ENCODE results near the gene KIF16B.
"Not testable (repeated sequence)": the region's sequence is repeated elsewhere in the genome, so short reads cannot be mapped to it uniquely, and the experiment has no call there.

KIF16B gene, protein sequence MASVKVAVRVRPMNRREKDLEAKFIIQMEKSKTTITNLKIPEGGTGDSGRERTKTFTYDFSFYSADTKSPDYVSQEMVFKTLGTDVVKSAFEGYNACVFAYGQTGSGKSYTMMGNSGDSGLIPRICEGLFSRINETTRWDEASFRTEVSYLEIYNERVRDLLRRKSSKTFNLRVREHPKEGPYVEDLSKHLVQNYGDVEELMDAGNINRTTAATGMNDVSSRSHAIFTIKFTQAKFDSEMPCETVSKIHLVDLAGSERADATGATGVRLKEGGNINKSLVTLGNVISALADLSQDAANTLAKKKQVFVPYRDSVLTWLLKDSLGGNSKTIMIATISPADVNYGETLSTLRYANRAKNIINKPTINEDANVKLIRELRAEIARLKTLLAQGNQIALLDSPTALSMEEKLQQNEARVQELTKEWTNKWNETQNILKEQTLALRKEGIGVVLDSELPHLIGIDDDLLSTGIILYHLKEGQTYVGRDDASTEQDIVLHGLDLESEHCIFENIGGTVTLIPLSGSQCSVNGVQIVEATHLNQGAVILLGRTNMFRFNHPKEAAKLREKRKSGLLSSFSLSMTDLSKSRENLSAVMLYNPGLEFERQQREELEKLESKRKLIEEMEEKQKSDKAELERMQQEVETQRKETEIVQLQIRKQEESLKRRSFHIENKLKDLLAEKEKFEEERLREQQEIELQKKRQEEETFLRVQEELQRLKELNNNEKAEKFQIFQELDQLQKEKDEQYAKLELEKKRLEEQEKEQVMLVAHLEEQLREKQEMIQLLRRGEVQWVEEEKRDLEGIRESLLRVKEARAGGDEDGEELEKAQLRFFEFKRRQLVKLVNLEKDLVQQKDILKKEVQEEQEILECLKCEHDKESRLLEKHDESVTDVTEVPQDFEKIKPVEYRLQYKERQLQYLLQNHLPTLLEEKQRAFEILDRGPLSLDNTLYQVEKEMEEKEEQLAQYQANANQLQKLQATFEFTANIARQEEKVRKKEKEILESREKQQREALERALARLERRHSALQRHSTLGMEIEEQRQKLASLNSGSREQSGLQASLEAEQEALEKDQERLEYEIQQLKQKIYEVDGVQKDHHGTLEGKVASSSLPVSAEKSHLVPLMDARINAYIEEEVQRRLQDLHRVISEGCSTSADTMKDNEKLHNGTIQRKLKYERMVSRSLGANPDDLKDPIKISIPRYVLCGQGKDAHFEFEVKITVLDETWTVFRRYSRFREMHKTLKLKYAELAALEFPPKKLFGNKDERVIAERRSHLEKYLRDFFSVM (N-terminal part only)

DNA sequence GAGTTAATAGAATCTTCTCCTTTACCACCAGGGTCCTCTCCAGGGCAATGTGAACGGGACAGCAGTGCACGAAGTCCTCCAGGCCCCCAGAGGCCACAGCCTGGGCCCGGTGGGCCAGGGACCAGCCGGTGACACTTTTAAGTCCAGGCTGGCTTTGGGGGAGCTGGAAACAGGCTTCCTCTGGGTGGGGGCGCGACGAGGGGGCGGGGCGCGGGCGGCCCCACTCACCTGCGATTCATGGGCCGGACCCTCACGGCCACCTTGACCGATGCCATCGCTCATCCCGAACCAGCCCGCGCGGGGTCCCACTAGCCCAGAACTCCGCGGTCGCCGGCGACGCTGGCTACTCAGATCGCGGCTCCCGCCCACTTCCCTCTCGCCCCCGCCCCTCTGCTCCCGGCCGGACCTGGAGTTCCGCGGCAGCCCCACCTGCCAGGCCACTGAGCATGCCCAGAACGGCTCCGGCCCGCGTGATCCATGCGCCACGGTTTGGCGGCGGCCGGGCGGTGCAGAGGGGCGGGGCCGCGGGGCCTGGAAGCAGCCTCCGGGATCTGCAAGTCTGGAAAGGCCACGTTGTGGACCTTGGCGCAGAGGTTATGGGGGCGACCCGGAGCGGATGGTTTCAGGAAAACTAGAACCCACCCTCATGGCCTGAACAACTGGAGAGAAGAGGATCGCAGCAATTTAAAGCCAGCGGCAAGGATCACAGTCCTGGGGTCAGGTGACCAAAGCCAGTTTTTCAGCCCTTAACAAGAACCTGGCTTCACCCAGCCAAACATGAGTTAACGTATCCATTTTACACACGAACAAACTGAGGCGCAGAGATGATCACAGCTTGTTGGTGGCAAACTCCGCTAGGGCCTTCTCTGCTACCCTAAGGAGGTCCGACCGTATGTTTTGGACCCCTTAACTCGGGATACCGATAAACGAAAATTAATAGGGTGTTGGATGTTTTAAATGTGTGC, at the start of gene KIF16B:
KIF16B (minus strand) TSS at position 448 of the 965 bp plus-strand sequence; CDS start at position 275, 173 bp downstream.
- peak; percentile 36 to 37 for DNase-seq

DNA sequence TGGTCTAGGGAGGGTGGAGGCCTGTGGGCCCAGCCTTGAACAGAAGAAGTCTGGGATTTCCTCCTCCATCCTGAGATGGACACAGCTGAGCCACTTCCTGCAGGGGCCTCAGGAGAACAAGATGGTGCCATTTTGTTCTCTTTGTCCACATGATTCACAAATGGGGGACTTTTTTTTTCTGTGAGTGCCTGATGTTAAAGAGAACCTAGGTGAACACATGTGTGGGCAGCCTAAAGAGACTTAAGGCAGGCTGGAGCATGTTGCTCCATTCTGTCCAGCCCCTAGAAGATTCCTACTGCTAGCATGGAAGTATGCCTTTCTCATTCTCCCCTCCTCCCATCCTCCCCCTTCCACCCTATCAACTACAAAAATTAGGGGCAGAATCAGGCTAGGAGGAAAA, 49.3 kb upstream of the KIF16B start:
- no peak for DNase-seq

DNA sequence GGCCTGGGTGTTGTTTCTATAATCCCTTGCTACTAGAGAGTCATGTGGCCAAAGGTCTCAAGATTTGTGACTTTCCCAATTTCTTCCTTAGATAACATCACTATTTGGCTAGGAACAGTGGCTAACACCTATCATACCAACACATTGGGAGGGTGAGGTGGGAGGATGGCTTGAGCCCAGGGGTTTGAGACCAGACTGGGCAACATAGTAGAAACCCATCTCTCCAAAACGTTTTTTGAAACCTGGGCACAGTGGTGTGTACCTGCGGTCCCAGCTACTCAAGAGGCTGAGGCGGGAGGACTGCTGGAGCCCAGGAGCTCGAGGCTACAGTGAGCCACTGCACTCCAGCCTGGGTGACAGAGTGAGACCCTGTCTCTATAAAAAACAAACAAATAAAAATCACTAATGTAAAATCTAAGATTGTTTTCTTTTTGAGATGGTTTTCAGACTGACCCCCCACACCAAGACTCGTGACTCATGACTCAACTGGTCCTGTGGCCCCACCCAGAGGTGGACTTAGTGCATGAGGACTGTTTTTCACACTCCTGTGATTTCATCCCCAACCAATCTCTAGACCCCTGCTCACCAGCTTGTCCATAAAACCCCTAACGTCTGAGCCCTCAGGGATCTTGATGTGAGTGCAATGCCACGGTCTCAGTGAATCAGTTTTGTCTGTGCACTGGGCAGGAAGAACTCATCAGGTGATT, 48.3 kb upstream of the KIF16B start:
- no peak for DNase-seq

DNA sequence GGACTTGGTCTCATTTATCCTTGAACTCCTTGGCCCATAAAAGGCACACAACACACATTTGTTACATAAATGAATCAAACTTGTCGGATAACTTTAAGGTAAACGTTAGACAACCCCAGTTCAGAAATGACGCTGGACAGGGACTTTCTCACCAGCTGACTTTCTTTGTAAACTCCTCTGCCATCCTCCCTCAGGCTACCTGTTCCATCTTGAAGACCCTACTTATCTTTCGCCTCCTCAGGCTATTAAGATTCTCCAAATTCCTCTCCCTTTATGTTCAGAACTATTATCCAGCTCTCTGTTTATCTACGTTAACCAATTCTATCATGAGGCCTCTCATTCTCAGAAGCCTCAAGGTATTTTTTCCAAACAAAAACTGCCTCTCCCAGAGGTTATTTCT, 47.7 kb upstream of the KIF16B start:
- no peak for DNase-seq

DNA sequence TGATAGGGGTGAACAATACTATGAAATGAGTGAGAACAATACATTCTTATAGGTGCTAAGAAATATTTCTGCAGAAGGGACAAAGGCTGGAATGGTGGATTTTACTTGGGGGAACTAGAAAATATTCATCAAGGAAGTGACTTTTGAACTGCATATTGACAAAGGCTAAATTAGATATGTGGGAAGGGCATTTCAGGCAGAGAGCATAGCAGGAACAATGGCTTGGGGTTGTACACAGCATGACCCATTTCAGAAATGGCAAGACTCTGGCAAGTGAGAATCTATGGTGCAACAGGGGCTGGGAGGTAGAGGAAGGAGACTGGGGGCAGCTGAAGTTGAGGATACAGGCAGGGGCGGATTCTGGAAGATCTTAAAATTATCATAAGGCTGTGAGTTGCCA, 46.7 kb upstream of the KIF16B start:
- no peak for DNase-seq

DNA sequence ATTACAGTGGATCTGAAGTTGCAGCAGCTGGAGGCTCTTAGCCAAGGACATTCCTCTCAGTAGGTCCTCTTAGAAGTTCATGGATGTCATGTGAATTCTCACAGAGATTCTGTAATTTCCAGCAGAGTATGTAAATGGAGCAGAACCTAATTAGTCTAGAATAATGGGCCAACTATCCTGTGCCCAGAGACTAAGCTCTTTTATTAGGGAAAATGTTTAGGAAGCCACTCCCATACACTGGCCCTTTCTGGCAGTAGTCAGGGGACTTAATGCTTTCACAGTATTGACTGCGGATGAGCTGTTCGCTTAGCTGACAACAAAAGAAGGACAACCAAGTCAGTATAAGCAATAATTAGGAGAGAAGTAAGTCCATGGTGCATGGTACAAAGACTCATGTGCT, 43.8 kb upstream of the KIF16B start:
- DNase-seq: no peak

DNA sequence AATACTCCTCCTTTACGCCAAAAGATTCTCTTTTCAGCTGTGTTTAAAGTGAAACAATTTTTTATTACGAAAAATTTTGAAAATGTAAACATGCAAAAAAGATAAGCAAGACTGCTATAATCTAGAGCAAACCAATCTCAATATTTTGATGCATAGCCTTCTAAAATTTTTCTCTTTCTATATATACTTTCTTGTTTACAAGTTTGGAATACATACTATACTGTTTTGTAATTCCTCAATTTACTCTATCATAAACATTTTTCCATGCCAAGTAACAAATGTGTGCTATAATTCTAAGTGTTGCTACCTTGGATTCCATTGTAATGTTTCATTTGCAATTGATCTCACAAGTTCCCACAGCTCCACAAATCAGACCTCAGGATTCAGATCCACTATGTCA, 43.1 kb upstream of the KIF16B start:
- no peak for DNase-seq

DNA sequence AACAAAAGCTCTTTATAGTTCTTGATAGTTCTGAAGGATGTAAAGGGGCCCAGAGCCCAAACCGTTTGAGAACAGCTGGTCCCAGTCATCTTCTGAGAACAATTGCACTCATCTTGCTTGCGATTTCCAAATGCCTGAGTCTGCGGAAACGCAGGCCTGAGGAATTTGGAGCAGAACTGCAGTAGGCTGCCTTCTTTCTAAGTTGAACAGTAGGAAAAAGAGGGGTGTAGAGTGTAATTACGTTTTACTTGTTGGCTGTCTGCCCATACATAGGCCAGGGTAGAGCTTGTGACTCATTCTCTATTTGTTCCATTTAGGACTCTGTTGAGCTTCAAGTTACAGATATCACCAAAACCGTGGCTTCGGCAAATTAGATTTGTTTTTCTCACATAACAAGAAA, 42.0 kb upstream of the KIF16B start:
- DNase-seq: no peak

DNA sequence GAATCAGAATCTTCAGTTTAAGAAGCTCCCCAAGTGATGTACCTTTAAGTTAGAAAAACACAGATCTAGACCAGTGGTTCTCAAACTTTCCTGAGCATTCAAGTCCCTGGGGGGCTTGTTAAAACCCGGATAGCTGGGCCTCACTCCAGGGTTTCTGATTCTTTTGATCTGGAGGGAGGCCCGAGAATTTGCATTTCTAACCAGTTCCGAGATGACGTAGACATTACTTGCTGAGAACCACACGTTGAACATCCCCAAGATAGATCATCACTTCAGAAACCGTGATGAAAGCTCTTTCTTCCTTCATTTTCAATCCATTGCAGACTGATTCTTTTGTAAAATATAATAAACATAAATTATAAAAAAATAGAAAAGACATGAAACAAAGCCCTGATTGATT, 40.7 kb upstream of the KIF16B start:
- no peak for DNase-seq

DNA sequence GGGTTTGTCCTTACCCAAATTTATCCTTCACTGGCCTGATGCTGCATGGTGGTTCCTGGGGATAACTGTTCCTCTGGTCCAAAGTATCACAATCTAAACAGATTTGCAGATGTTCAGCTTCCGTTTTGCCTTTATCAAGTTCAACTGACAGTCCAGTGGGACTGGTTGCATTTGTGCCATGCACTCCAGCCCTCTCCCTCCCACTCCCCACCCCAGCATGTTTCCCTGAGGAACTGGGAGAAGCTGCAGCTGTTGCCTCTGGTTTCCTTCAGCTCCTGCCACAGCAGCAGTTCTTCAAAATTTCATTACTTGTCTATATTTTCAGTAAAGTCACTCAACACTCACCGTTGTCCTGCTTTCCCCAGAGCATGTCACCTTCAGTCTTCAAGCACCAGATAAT, 39.5 kb upstream of the KIF16B start:
- no peak for DNase-seq

DNA sequence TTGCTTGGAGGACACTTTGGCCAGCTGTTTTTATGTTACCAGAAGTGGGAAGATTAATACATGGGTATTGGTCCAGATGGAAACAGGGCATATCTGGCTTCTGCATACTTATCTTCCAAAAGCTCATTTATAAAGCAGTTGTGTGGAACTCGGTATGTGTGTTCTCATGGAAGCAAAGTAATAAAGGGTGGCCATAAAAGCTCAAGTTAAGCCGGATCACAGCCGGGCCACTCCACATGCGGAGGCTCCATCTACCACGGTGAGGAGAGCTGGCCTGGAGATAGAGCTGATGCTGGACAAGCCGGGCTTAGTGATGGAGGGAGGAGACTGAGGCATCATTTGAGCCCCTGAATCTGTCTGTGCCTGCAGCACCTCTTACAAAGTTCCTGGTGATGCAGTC, 38.6 kb upstream of the KIF16B start:
- no peak for DNase-seq

DNA sequence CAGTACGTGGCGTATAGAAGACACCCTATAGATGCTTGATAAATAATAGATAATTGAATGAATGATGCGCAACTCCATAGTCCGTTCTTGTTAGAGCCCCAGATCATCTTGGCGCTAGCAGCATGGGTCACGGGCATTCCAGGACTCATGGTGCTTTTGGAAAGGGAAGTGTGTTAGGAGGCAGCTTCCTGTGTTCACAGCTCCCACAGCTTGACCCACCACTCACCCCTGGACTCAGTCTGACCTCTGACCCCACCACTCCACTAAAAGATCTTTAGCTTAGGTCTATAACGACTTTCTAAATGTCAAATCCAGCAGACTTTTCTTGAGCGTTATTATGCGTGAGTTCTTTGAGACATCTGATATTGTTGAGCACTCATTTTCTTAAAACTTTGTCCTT, 35.8 kb upstream of the KIF16B start:
- DNase-seq: no peak

DNA sequence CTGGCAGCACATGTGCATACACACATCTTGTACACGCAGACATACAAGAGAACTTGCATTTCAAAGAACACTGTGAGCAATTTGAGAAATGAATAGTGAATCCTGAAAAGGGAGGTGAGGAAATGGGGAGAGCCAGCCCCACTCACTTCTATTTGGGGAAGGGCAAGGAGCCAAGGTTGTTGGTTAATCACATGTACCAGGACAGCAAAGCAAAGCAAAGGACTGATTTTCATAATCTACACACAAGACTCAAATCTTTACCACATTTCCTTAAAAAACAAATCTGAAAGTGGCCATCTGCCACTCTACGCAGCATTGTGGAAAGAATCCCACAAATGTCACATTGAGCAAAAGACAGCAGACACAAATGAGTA, 35.0 kb upstream of the KIF16B start:
- no peak for DNase-seq

DNA sequence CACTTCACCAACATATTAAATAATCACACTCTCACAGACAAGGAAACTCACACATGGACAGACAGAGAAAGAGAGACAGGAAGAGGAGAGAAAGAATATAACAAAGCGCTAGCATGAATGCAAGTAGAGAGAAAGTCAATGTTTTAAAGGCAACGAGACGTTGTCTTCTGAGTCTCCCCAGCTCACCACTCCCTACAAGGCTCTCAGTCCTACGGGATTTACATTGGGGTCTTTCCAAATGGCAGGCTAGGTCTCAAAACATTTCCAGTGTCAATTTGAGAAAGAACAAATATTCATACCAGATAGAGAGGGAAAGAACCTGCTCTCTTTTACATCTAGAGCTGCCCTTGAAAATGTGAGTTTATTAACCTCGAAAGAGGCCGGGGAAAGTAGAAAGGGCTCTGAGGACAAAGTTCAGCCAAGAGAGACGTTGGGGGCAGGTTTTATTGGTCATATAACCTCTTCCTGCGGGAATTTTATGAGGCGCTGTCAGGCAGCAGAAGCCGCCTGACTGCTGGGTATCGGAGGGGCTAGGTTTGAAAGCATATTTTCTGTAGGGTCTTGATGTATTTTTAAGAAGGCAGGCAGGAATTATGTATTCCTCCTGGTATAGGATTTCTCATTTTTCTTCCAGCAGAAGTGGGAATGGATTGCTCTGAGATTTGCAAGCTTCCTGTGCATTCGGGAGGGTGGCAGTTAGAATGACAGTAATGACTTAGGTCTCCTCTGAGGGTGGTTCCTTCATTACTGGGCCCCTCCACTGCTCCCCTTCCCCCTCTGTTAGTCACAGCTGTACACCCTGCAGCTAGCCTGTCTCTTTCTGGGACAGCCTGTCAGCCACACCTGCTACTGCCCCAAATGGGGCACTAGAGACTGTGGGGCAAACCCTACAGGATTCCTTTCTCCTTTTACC, 34.4 kb upstream of the KIF16B start:
- DNase-seq: no peak

DNA sequence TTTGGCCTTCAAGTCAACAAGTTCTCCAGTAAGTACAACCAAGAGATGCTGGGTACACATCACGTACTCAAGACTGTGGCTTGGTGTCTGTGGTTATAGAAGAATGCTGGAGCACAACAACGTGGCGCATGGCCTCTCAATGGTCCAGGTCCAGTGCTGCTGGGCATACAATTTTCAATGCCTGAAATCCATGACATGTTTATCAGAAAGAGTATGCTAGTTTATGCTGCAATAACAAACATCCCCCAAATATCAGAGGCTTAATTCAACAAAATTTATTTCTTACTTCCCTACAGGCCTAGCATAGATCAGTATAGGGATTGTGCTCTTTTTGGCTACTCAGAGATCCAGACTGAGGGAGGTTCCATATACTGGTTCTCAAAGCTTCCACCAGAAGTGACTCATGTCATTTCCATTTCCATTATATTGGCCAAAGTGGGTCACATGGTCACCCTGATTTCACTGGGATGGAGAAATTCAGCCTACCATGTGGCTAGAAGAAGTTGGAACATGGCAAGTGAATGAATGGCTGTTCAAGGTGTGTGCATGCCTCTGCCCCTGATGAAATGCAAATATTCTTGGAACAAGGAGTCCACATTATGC, 33.3 kb upstream of the KIF16B start:
- DNase-seq: no peak

DNA sequence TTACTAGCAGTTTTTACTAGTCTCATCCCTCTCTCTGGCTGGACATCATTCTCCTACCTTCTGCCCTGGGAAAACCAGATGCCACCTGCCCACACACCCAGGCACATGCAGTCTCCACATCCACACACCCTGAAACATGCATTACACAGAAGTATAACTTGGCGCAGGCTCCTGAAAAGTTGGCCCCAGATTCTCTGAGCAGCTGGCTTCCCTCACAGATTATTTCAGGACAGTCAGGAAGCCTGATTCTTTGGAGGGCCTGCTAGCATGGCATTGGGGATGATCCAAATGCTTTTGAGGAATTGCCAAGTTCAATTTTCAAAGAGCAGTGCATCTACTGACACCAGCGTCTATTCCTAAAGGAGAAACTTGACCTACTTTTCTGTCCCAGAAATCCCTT, 27.8 kb upstream of the KIF16B start:
- DNase-seq: no peak

DNA sequence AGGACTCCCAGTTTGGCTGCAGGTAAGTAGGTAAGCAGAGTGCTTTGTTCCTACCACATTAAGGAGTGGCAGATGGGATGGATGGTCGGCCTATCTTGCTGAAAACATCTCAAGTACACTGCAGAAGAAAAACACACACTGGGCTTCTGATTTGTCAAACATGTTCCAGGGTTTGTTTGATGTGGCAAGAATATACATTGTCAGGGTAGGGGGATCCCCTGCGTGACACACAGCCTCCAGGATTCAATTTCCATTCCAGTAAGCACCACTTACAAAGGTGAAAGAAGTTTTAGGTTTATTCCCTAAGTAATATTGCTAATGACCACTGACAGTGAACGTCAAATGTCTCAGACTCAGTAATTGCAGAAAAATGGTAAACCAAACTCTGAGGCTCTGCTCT, 26.0 kb upstream of the KIF16B start:
- no peak for DNase-seq

DNA sequence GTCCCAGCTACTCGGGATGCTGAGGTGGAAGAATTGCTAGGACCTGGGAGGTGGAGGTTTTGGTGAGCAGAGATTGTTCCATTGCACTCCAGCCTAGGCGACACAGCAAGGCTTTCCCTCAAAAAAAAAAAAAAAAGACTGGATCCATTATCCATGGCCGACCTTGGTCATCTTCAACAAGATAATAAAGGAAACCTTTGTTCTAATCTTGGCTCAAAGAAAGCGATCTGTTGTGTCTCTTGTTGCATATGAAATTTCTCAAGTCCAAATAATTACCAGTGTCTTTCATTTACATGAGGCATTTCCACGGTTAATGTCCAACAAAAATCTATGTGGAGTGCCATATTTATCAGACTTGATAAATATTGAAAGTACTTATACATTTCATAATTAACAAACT, 23.7 kb upstream of the KIF16B start:
- DNase-seq: no peak

DNA sequence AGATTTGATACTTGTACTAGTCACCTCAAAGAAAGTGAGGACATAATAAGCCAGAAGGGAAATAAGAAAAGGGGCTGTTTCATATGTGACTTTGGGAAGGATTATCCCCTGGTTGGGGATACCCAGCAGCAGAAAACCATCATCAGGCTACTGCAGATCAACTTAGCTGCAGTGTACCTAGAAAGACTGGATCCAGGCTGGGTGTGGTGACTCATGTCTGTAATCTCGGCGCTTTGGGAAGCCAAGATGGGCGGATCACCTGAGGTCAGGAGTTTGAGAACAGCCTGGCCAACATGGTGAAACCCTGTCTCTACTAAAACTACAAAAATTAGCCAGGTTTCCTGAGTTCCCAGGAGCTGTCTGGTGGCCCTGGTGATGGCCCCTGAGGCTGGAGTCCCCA, 23.2 kb upstream of the KIF16B start:
- DNase-seq: not testable (repeated sequence)

DNA sequence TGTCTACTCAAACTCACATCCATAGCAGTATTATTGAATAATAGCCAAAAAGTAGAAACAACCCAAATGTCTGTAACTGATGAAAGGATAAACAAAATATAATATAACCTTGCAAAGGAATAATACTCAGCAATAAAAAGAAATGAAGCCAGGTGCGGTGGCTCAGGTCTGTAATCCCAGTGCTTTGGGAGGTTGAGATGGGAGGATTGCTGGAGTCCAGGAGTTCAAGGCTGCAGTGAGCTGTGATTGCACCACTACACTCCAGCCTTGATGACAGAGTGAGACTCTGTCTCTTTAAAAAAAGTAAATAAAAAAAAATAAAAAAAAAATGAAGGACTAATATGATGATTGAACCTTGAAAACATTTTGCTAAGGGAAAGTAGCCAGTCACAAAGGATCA, 22.1 kb upstream of the KIF16B start:
- DNase-seq: no peak
